ENCODE data around the gene CHMP2A.

CHMP2A gene

DNA sequence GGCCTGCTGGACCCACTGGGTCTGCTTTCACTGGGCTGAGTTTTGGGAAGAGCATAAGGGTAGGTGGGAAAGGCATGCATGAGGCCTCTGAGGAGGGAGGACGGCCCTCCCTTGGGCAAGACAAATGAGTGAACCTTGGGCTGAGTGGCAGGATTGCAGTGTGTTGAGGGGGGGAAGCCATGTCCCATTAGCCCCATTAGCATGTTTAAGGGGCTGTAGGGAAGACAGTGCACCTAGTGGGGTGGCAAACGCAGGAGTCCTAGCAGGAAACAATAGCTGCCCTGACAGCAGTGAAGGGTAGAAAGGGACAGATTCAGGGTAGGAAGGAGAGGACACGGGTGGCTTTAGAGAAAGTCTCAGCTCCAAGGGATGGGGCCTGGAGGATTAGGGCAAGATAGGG is 32.2 kb downstream of the CHMP2A start:
- TF ChIP-seq, protein P1, sequence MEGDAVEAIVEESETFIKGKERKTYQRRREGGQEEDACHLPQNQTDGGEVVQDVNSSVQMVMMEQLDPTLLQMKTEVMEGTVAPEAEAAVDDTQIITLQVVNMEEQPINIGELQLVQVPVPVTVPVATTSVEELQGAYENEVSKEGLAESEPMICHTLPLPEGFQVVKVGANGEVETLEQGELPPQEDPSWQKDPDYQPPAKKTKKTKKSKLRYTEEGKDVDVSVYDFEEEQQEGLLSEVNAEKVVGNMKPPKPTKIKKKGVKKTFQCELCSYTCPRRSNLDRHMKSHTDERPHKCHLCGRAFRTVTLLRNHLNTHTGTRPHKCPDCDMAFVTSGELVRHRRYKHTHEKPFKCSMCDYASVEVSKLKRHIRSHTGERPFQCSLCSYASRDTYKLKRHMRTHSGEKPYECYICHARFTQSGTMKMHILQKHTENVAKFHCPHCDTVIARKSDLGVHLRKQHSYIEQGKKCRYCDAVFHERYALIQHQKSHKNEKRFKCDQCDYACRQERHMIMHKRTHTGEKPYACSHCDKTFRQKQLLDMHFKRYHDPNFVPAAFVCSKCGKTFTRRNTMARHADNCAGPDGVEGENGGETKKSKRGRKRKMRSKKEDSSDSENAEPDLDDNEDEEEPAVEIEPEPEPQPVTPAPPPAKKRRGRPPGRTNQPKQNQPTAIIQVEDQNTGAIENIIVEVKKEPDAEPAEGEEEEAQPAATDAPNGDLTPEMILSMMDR (IDR thresholded peaks at IDR 0.05; ENCODE audit: insufficient read depth, low read length, poor library complexity, severe bottlenecking): no peak
- no peak for DNase-seq (ENCODE audit: extremely low read depth, insufficient read length)

DNA sequence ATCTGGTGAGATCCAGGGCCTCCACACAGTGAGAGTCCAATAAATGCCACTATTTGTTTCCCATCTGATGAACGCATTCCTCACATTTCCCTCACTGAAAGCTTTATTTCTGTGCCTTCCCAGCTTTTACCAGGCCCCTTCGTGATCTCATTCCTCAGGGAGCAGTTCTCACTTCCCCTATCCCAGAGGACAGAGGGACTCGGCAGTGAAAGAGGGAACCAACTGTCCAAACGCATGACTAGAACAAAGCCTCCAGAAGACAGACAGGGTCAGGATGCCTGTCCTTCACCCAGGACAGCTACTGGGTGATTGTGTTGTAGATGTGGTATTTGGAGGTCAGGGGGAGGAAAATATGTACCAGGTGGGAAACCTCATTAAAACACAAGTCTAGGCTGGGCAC is 33.3 kb downstream of the CHMP2A start:
- H3K36me3 ChIP-seq (ENCODE audit: control insufficient read depth, insufficient read depth, low read length): peaks cover 5% of the 10 kb centered on the region
- H3K4me3 ChIP-seq (replicated peaks; ENCODE audit: low read depth, low read length): no peak overlapping the region
- no peak for DNase-seq (ENCODE audit: extremely low read depth, insufficient read length)
- H3K27me3 ChIP-seq (replicated peaks; ENCODE audit: control insufficient read depth, insufficient read depth, low read length): no peaks in the 10 kb centered on the region
- TF ChIP-seq, protein P1 (IDR thresholded peaks at IDR 0.05; ENCODE audit: insufficient read depth, low read length, poor library complexity, severe bottlenecking): no peak

More for the DNA sequence above, 32.2 kb downstream of the CHMP2A start:
- Histone ChIP-seq H3K27me3 (replicated peaks; ENCODE audit: control insufficient read depth, insufficient read depth, low read length) (no peaks in the 10 kb centered on the region), H3K36me3 (ENCODE audit: control insufficient read depth, insufficient read depth, low read length) (no peaks in the 10 kb centered on the region), H3K4me3 (replicated peaks; ENCODE audit: low read depth, low read length) (no peak overlapping the region)

DNA sequence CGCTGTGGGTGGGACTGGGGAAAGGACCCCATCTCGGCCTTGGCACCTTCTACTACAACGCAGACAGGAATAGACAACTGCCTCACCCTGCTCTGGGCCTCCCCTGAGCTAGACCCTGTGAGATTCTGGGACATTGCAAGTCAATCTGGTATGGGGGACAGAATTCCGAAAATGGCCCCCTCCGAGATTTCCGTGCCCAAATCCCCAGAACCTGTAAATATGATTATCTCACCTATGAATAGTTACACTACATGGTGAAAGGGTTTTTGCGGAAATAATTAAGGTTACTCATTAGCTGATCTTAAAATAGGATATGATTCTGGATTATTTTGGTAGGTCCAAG is 34.7 kb downstream of the CHMP2A start:
- Histone ChIP-seq H3K4me3 (replicated peaks; ENCODE audit: low read depth, low read length) (peak overlapping the region; percentile 84), H3K27me3 (replicated peaks; ENCODE audit: control insufficient read depth, insufficient read depth, low read length) (no peaks in the 10 kb centered on the region), H3K36me3 (ENCODE audit: control insufficient read depth, insufficient read depth, low read length) (peaks cover 9% of the 10 kb centered on the region)
- no peak for DNase-seq (ENCODE audit: extremely low read depth, insufficient read length)
- TF ChIP-seq, protein P1 (IDR thresholded peaks at IDR 0.05; ENCODE audit: insufficient read depth, low read length, poor library complexity, severe bottlenecking): no peak

DNA sequence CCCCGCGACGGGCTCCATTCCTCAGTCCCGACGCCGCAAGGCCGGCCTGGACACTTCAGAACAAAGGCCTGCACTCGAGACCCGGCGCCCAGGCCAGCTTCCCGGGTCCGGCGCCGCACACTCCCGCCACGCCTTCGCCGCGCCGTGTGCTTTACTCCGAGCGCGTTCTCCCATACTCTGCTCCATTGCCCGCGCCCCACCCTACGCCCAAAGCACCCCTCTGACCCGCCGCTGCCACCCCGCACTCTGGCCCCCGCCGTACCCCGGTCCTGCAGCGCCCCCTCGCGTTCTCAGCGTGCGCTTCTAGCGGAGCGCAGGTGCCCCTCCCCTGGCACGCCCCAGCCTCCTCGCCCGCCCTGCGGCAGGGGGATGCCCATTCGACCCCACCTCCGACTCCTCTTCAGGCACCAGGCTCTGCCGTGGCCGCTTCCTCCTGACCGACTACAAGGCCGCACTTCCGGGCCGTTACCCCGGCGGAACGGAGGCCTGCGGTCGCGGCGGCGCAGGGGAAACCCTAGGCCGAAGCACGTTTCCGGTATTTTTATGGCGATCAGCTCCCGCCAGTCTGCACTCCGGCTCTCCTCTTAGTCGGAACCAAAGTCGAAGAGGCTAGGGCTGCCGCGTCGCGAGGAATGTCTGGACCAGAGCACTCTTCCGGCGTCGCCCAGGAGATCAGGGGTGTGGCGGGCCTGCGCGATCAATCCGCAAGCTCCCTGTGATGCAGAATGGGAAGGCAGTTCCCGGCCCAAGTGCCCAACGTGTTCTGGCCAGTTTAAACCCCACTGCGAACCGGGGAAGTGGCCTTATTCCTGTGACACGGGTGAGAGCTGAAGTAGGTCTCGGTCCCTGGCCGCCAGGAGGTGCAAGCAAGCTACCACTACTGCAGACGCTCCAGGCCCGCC is 35.3 kb downstream of the CHMP2A start, which contains the start of gene ZBTB45:
ZBTB45 (minus strand) TSS at position 456 of the 902 bp plus-strand sequence. CDS start 2,137 bp downstream, outside the sequence.
- Histone ChIP-seq H3K4me3 (replicated peaks; ENCODE audit: low read depth, low read length) (peak within 1 kb of the TSS; percentile 84), H3K36me3 (ENCODE audit: control insufficient read depth, insufficient read depth, low read length) (peaks cover 9% of the 10 kb centered on the region), H3K27me3 (replicated peaks; ENCODE audit: control insufficient read depth, insufficient read depth, low read length) (no peaks in the 10 kb centered on the region)
- TF ChIP-seq, protein P1 (IDR thresholded peaks at IDR 0.05; ENCODE audit: insufficient read depth, low read length, poor library complexity, severe bottlenecking): peak; percentile 87
- peak; percentile 98 for DNase-seq (ENCODE audit: extremely low read depth, insufficient read length)

DNA sequence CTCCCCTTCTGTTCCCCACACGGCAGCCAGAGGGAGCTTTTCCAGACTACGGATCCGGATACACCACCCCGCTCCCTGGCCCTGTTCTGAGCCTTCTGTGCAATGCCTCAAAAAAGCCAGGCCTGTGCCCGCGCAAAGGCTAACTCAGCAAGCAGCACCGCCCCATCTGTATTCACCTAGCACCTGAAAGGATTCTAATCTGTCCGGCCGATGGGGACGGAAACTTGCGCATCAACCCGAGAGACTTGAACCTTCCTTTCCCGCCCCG is 35.9 kb downstream of the CHMP2A start:
- TF ChIP-seq, protein P1 (IDR thresholded peaks at IDR 0.05; ENCODE audit: insufficient read depth, low read length, poor library complexity, severe bottlenecking): peak; percentile 49
- Histone ChIP-seq H3K27me3 (replicated peaks; ENCODE audit: control insufficient read depth, insufficient read depth, low read length) (no peaks in the 10 kb centered on the region), H3K36me3 (ENCODE audit: control insufficient read depth, insufficient read depth, low read length) (peaks cover 9% of the 10 kb centered on the region), H3K4me3 (replicated peaks; ENCODE audit: low read depth, low read length) (peak overlapping the region; percentile 84)
- no peak for DNase-seq (ENCODE audit: extremely low read depth, insufficient read length)
